Psoas muscle (tissue), 8 donors: Measurements from ENCODE around the gene MLKL. TPM values are rescaled to one million over a fixed set of nuclear protein-coding genes. Genes with fewer than 3 reads are reported as not detected.

ENCODE experiments used
- ATAC-seq, 4 donors: fragments of 200-7000 bp; cut with Tn5 transposase; one replicate each; pipeline ENCODE4 v1.9.1; 2020; ENCODE audit warnings: moderate library complexity in 3 of 4, mild to moderate bottlenecking in 2 of 4
- DNase-seq, 2 donors: peaks; one replicate each; pipeline ENCODE4 v3.0.0-alpha.2; 2020
- H3K27ac ChIP-seq: fragments of 200-600 bp; one replicate; pipeline ENCODE4 v1.8.0; 2022
- H3K27me3 ChIP-seq, 3 donors: fragments of 200-600 bp in 1 of 3; one replicate each; pipeline versions ENCODE4 v1.6.1 to v1.8.0; 2013 to 2022; ENCODE audit warnings: low read length in 2 of 3, mild to moderate bottlenecking in 2 of 3, moderate library complexity in 1 of 3; ENCODE audit not compliant: insufficient read depth in 3 of 3
- H3K36me3 ChIP-seq, 2 donors: fragments of 200-600 bp in 1 of 2; one replicate each; pipeline versions ENCODE4 v1.6.1 to v1.8.0; 2013 to 2022; ENCODE audit warnings: low read depth in 1 of 2, mild to moderate bottlenecking in 1 of 2, moderate library complexity in 1 of 2; ENCODE audit not compliant: insufficient read depth in 1 of 2
- H3K4me1 ChIP-seq: fragments of 200-600 bp; one replicate; pipeline ENCODE4 v1.8.0; 2022
- H3K4me3 ChIP-seq: fragments of 200-600 bp; one replicate; pipeline ENCODE4 v1.8.0; 2022; ENCODE audit warnings: mild to moderate bottlenecking
- H3K9me3 ChIP-seq: fragments of 200-600 bp; one replicate; pipeline ENCODE4 v1.8.0; 2022
- CTCF ChIP-seq: fragments of 200-600 bp; IDR thresholded peaks from one replicate; pipeline ENCODE4 v1.8.0; 2022; ENCODE audit warnings: antibody characterized with exemption
- WGBS, 3 donors: extraction: QIAGEN DNeasy Blood & Tissue Kit; methylation state at CpG; one replicate each; pipeline versions ENCODE4 v1.1.6 to v1.1.7; 2013; 5-methylcytosine and 5-hydroxymethylcytosine counted together
- intact Hi-C, 2 donors: fragments of 100-400 bp; cut with DNase I; formaldehyde crosslinking; loops; one replicate each; pipeline versions ENCODE4 v1.11.0 to v1.14.2; 2022
- polyA plus RNA-seq, 3 donors: library from polyadenylated mRNA; stranded (reverse); fragments of 200-250 nt; gene quantifications; one replicate each; pipeline ENCODE4 v1.2.3, GENCODE V29; 2013
- total RNA-seq, 4 donors: library from RNA; stranded (reverse); fragmentation: NEBNext Ultra II Directional in 2 of 4; extraction: Animal tissue kit (Norgen Biotek cat#: 25700) in 2 of 4; gene quantifications; one replicate each; pipeline versions ENCODE4 v1.2.1 to v1.2.4, GENCODE V29; 2021 to 2023
- donor health status: healthy with polysubstance abuse.
- donor health status: DM: no; HTN: no; CAD: no; lungs with moderate emphysema.
- donor health status: Bipolar disorder and iron deficiency.
- donor health status: healthy.
- donor health status: DM: yes; HTN: yes; CAD: no.
- donor health status: DM: no; HTN: no; CAD: no.
- donor health status: DM: no; HTN: no; CAD: no.
- donor health status: DM: yes; HTN: yes; CAD: no.

The MLKL gene
- total and polyA plus RNA-seq, 7 donors = 0.56 to 3.4 (median 2.2) TPM

- WGBS, 3 donors = 73 to 81% (median 73%) methylated on average over 10 of the region's 10 CpGs
- no peak for TF ChIP-seq CTCF
- no peaks in the 10 kb centered on the region for H3K36me3 ChIP-seq
- peak in 1 of 2 donors; percentile 20 for DNase-seq
- no peaks in the 10 kb centered on the region for H3K4me1 ChIP-seq
- intact Hi-C loops = no loop called here
- peaks cover 0 to 12% (median 0%) of the 10 kb centered on the region in 3 donors for H3K27me3 ChIP-seq
- no peak overlapping the region for H3K27ac ChIP-seq
- no peaks in the 10 kb centered on the region for H3K9me3 ChIP-seq
- ATAC-seq = no peak
- H3K4me3 ChIP-seq = no peak overlapping the region
These were observed 34.4 kb upstream of the MLKL start for GRCh38 chr16:74735162-74735452.

DNA sequence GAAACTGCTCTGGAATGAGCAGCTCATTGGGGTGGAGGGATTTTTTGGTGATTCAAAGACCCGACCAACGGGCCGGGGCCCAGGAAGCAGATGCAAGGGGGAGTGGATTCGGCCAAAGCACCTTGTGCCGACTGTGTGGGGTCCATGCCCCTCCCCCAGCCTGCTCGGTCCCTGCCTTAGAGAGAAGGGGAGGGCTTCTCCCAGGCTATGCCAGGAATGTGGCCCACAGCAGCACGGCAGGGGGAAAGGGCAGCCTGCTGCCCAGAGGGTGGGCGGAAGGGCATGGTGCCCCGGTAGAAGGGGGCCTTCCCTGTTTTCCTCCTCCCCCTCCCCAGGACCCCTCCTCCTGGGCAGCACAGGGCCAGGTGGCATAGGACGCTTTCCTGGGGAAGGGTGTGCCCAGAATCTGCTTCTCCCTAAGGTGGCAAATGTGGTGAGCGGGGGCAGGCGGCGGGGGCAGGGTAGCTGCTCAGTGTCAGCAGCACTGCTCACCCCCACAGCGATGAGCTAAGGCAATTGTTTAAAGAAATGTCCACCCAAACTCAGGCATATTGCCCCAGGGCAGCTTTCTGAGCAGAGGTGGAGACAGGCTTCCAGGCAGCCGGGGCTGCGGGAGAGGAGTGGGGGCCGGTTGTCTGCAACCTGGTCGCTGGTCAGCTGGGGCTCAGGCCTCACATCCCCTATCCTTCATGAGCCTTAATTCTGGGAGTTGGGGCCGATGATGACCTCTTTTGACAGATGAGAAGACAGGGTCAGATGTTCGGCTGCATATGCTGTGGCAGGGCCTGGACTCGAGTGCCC is 33.9 kb upstream of the MLKL start:
- no peaks in the 10 kb centered on the region for H3K36me3 ChIP-seq
- H3K27ac ChIP-seq = no peak overlapping the region
- DNase-seq (peak in 1 of 2 donors; percentile 25), ATAC-seq (no peak)
- 47 to 52% (median 50%) methylated on average over 19 to 21 of the region's 21 CpGs for WGBS, 3 donors
- no peaks in the 10 kb centered on the region for H3K9me3 ChIP-seq
- TF ChIP-seq CTCF = no peak
- peaks cover 0 to 12% (median 0%) of the 10 kb centered on the region in 3 donors for H3K27me3 ChIP-seq
- no peaks in the 10 kb centered on the region for H3K4me1 ChIP-seq
- no peak overlapping the region for H3K4me3 ChIP-seq
- intact Hi-C loops = no loop called here

- no peaks in the 10 kb centered on the region for H3K9me3 ChIP-seq
- H3K27ac ChIP-seq = no peak overlapping the region
- no peak for ATAC-seq
- DNase-seq = no peak
- no peaks in the 10 kb centered on the region for H3K36me3 ChIP-seq
- no peaks in the 10 kb centered on the region for H3K4me1 ChIP-seq
- TF ChIP-seq CTCF = no peak
- 87 to 88% (median 87%) methylated on average over 15 of the region's 15 CpGs for WGBS, 3 donors
- H3K27me3 ChIP-seq = peaks cover 0 to 12% (median 0%) of the 10 kb centered on the region in 3 donors
- intact Hi-C loops = no loop called here
- no peak overlapping the region for H3K4me3 ChIP-seq
These were observed 32.2 kb upstream of the MLKL start for GRCh38 chr16:74732707-74733350.

DNA sequence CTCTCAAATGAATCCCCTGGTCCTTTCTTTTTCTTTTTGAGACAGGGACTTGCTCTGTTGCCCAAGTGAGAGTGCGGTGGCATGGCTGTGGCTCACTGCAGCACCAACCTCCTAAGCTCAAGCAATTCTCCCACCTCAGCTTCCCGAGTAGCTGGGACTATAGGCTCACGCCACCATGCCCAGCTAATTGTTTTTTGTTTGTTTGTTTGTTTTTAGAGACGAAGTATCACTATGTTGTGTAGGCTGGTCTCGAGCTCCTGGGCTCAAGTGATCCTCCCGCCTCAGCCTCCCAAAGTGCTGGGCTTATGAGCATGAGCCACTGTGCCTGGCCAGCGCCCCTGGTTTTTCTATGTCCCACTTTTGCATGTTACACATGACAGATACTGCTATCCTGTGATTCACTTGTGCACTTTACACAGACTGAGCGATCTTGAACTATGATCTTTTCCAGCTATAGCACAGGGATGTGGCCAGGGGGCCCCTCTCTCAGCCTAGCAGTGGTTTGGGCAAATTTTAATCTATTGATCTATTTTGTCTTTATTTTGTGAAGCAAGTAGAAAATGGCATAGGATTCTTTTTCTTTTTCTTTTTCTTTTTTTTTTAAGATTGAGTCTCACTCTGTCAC is 31.3 kb upstream of the MLKL start:
- Histone ChIP-seq H3K4me3 (no peak overlapping the region), H3K27ac (no peak overlapping the region), H3K4me1 (no peaks in the 10 kb centered on the region), H3K36me3 (no peaks in the 10 kb centered on the region), H3K27me3 (peaks cover 0 to 5% (median 0%) of the 10 kb centered on the region in 3 donors), H3K9me3 (no peaks in the 10 kb centered on the region)
- ATAC-seq = no peak
- DNase-seq = no peak
- TF ChIP-seq CTCF = no peak
- WGBS, 3 donors = 77 to 90% (median 88%) methylated on average over 8 of the region's 8 CpGs
- intact Hi-C loops = no loop called here
